IPS DF 6.9 (cell line): Measurements from ENCODE around the gene PDZRN3.

Experiments
- DNase-seq: peaks from one replicate; pipeline ENCODE4 v3.0.0-alpha.2; 2013; ENCODE audit warnings: low read depth, low spot score
- H3K27ac ChIP-seq: one replicate; pipeline ENCODE4 v1.5.1; 2013; ENCODE audit warnings: low read length, control low read depth
- H3K27me3 ChIP-seq: 2 replicates; pipeline ENCODE4 v1.6.1; 2013; ENCODE audit warnings: mild to moderate bottlenecking, low read length; ENCODE audit not compliant: control insufficient read depth, insufficient read depth
- H3K36me3 ChIP-seq: 2 replicates; pipeline ENCODE4 v1.6.1; 2013; ENCODE audit warnings: low read length; ENCODE audit not compliant: control insufficient read depth, insufficient read depth
- H3K4me1 ChIP-seq: 2 replicates; pipeline ENCODE4 v1.6.1; 2013; ENCODE audit warnings: low read length; ENCODE audit not compliant: control insufficient read depth, insufficient read depth
- H3K4me3 ChIP-seq: 2 replicates; pipeline ENCODE4 v1.5.1; 2013; ENCODE audit warnings: mild to moderate bottlenecking, low read length
- H3K9me3 ChIP-seq: 2 replicates; pipeline ENCODE4 v1.6.1; 2013; ENCODE audit warnings: low read length, inconsistent platforms; ENCODE audit not compliant: control insufficient read depth, insufficient read depth
- WGBS: extraction: QIAGEN DNeasy Blood & Tissue Kit; methylation state at CpG from one replicate; pipeline ENCODE4 v1.1.7; 2013; ENCODE audit warnings: mixed read lengths, missing lambda C conversion rate; ENCODE audit not compliant: insufficient read length, insufficient coverage; 5-methylcytosine and 5-hydroxymethylcytosine counted together

Gene PDZRN3

DNA sequence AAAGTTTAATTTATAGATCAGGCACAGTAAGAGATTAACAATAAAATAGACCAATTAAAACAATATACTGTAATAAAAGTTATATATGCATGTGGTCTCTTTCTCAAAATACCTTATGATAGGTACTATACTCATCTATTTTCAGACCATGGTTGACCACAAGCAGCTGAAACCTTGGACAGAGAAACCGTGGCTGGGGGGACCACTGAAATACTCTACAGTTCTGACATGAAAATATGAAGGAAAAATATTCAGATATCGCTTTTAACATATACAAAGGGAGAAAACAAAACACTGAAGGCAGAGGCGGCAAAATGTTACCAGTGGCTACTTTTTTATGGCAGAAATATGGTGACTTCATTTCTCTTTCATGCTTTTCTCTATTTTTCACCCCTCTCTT lies 114.0 kb downstream of the PDZRN3 start:
- no peak overlapping the region for H3K4me3 ChIP-seq
- peaks cover 4% of the 10 kb centered on the region; the same call in 1 of the 2 replicates for H3K4me1 ChIP-seq
- peaks cover 2% of the 10 kb centered on the region; the same call in 1 of the 2 replicates for H3K27me3 ChIP-seq
- WGBS, result no CpG with 5 or more reads among the region's 3 CpGs
- H3K27ac ChIP-seq, result no peak overlapping the region
- H3K36me3 ChIP-seq, result no peaks in the 10 kb centered on the region
- H3K9me3 ChIP-seq, result no peaks in the 10 kb centered on the region
- no peak for DNase-seq

DNA sequence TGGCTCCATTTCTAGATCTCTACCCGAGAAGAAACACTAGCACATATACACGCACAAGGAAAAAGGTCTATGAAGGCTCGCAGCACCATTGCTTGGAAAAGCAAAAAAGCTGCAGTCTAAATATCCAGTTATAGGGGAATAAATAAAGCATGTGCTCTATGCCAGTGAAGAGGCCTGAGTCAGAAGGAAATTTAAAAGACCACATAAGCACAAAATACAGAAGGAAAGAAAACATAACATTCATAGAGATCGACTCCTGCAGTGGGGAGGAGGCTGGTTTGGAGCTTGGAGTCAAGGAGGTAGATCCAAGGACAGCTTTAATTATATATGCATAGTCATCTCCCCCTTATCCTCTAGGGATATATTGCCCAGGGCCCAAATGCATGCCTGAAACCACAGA lies 114.4 kb downstream of the PDZRN3 start:
- peaks cover 4% of the 10 kb centered on the region; the same call in 1 of the 2 replicates for H3K4me1 ChIP-seq
- no CpG with 5 or more reads among the region's 4 CpGs for WGBS
- no peak overlapping the region for H3K27ac ChIP-seq
- H3K27me3 ChIP-seq, result peaks cover 2% of the 10 kb centered on the region; the same call in 1 of the 2 replicates
- H3K9me3 ChIP-seq, result no peaks in the 10 kb centered on the region
- no peak for DNase-seq
- H3K36me3 ChIP-seq, result no peaks in the 10 kb centered on the region
- H3K4me3 ChIP-seq, result no peak overlapping the region

GRCh38 chr3:73509816-73510215 lies 114.9 kb downstream of the PDZRN3 start:
- peaks cover 4% of the 10 kb centered on the region; the same call in 1 of the 2 replicates for H3K4me1 ChIP-seq
- no peak for DNase-seq

DNA sequence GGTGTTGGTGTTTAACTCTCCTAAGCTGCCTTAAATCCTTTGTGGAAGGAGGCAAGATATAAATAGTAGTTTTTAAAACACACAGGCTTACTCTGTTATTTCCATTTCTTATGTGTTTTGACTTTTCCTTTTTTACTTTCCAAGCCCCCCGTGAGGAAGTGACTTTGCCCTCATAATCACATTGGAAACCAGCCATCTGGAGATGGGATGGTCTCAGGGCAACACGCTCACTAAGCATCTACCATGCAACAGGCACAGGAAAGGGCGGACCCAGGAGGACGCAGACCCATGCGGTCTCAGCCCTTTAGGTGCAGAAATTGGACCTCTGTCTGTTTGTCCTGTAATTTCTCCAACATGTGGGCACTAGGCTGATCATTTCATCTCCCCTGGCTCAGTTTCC lies 115.7 kb downstream of the PDZRN3 start:
- no CpG with 5 or more reads among the region's 5 CpGs for WGBS
- Histone ChIP-seq H3K4me1 (peaks cover 4% of the 10 kb centered on the region; the same call in 1 of the 2 replicates), H3K9me3 (no peaks in the 10 kb centered on the region), H3K4me3 (no peak overlapping the region), H3K36me3 (no peaks in the 10 kb centered on the region), H3K27ac (no peak overlapping the region), H3K27me3 (peaks cover 2% of the 10 kb centered on the region; the same call in 1 of the 2 replicates)
- no peak for DNase-seq

More at GRCh38 chr3:73509816-73510215, 114.9 kb downstream of the PDZRN3 start:
- no CpG with 5 or more reads among the region's 7 CpGs for WGBS
- H3K27ac ChIP-seq, result no peak overlapping the region
- no peak overlapping the region for H3K4me3 ChIP-seq
- no peaks in the 10 kb centered on the region for H3K36me3 ChIP-seq
- H3K27me3 ChIP-seq, result peaks cover 2% of the 10 kb centered on the region; the same call in 1 of the 2 replicates
- H3K9me3 ChIP-seq, result no peaks in the 10 kb centered on the region

GRCh38 chr3:73508330-73508954 lies 116.3 kb downstream of the PDZRN3 start:
- DNase-seq, result peak; percentile 57
- no CpG with 5 or more reads among the region's 6 CpGs for WGBS
- Histone ChIP-seq H3K27me3 (peaks cover 2% of the 10 kb centered on the region; the same call in 1 of the 2 replicates), H3K27ac (no peak overlapping the region), H3K4me1 (peaks cover 4% of the 10 kb centered on the region; the same call in 1 of the 2 replicates), H3K9me3 (no peaks in the 10 kb centered on the region), H3K36me3 (no peaks in the 10 kb centered on the region), H3K4me3 (no peak overlapping the region)

GRCh38 chr3:73504852-73505251 lies 119.9 kb downstream of the PDZRN3 start:
- no CpG with 5 or more reads among the region's 4 CpGs for WGBS
- Histone ChIP-seq H3K27ac (no peak overlapping the region), H3K9me3 (no peaks in the 10 kb centered on the region), H3K27me3 (no peaks in the 10 kb centered on the region), H3K4me3 (no peak overlapping the region), H3K4me1 (no peaks in the 10 kb centered on the region), H3K36me3 (no peaks in the 10 kb centered on the region)
- DNase-seq, result no peak

GRCh38 chr3:73504239-73504638 lies 120.5 kb downstream of the PDZRN3 start:
- DNase-seq, result no peak
- no peaks in the 10 kb centered on the region for H3K9me3 ChIP-seq
- no peaks in the 10 kb centered on the region for H3K4me1 ChIP-seq
- WGBS, result no CpG with 5 or more reads among the region's 3 CpGs
- no peak overlapping the region for H3K27ac ChIP-seq
- H3K4me3 ChIP-seq, result no peak overlapping the region
- no peaks in the 10 kb centered on the region for H3K27me3 ChIP-seq
- H3K36me3 ChIP-seq, result no peaks in the 10 kb centered on the region

DNA sequence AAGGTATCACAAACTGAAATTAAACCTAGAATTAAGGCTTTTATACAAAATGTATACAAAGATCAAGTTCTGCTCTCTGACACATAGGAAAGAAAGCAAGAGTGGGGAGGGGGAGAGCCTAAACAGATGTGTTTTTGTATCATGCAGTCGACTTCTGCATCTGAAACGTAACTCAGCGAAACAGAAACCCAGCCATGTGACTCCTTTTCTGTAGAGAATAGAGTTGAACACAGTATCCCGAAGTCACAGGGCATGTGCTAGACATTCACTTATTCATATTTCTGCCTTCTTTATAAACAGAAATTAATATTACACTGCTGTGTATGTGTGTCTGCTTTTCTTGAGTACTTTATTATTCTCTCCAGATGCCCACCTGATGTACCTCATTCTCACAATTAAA lies 121.0 kb downstream of the PDZRN3 start:
- H3K36me3 ChIP-seq, result no peaks in the 10 kb centered on the region
- H3K27me3 ChIP-seq, result no peaks in the 10 kb centered on the region
- H3K4me3 ChIP-seq, result no peak overlapping the region
- WGBS, result no CpG with 5 or more reads among the region's 4 CpGs
- no peaks in the 10 kb centered on the region; the same call in 1 of the 2 replicates for H3K4me1 ChIP-seq
- H3K9me3 ChIP-seq, result no peaks in the 10 kb centered on the region
- no peak for DNase-seq
- no peak overlapping the region for H3K27ac ChIP-seq

DNA sequence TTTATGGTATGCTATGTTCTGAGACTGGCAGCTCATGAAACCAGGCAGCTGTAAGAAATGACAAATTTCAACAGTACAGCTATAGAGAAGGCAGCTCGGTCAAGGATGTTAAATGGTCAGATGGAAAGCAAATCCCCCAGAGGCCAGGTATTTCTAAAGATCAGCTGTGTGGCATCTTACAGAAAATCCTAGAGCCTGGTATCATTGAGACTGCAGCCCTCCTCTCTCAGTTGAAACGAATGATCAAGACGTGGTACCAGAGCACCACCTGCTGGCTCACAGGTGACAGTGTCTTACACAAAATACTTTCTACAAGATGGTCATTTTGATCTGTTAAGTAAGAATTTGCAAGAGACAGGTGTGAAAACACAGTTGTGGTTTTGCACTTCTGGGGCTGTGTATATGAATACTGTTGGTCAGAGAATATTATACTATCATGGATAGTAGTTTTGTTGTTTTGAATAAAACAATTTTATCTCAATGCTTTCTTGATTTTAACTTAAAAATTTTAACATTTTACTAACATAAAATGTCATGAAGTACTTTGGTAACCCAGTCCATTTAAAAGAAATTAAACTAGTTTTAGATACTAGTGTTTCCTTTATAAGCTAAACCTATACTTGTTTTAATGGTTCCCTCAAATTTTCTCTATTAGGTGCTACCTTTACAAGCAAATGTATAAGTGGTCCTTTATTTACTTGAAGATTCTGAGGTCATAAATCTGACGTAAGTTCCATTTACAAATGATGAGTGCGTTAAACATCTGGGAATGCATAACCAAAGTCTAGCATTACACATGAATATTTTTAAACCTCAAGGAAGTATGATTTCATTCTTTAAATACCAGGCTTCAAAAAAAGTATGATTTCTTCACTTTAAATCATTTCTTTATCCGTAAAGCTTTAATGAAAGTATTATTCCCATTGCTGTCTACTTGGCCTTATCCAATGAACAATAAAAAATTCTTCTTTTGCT lies 121.8 kb downstream of the PDZRN3 start:
- Histone ChIP-seq H3K9me3 (no peaks in the 10 kb centered on the region), H3K27me3 (no peaks in the 10 kb centered on the region), H3K36me3 (no peaks in the 10 kb centered on the region), H3K27ac (no peak overlapping the region), H3K4me1 (no peaks in the 10 kb centered on the region; the same call in 1 of the 2 replicates), H3K4me3 (no peak overlapping the region)
- WGBS, result no CpG with 5 or more reads among the region's 6 CpGs
- DNase-seq, result peak; percentile 66

- DNase-seq, result no peak
- H3K4me1 ChIP-seq, result peaks cover 1% of the 10 kb centered on the region
- WGBS, result no CpG with 5 or more reads among the region's 1 CpG
- H3K36me3 ChIP-seq, result no peaks in the 10 kb centered on the region
- no peaks in the 10 kb centered on the region for H3K27me3 ChIP-seq
- H3K9me3 ChIP-seq, result no peaks in the 10 kb centered on the region
- no peak overlapping the region for H3K4me3 ChIP-seq
- no peak overlapping the region for H3K27ac ChIP-seq
These were observed 124.4 kb downstream of the PDZRN3 start for GRCh38 chr3:73500321-73500720.
